Adrenal gland (tissue), 5 donors: Measurements from ENCODE around the gene LIMK2.

Experiments
- POLR2A ChIP-seq, 2 donors: fragments of 450-650 bp; IDR thresholded peaks; one replicate each; pipeline ENCODE4 v1.6.1; 2017; ENCODE audit warnings: antibody characterized with exemption in 2 of 2, mild to moderate bottlenecking in 2 of 2, moderate library complexity in 1 of 2
- TF ChIP-seq, protein P1 (sequence below), 6 experiments: fragments of 450-650 bp in 4 of 6; fragments of 200-600 bp in 2 of 6; sonication (generic) in 1 of 6; IDR thresholded peaks; 1 replicate in 5 of 6; 2 replicates in 1 of 6; pipeline versions ENCODE4 v1.5.1 to v1.8.0; 2016 to 2021; ENCODE audit warnings: antibody characterized with exemption in 6 of 6, mild to moderate bottlenecking in 2 of 6, moderate library complexity in 1 of 6
- donor health status: DM: no; HTN: no; CAD: no.

DNA sequence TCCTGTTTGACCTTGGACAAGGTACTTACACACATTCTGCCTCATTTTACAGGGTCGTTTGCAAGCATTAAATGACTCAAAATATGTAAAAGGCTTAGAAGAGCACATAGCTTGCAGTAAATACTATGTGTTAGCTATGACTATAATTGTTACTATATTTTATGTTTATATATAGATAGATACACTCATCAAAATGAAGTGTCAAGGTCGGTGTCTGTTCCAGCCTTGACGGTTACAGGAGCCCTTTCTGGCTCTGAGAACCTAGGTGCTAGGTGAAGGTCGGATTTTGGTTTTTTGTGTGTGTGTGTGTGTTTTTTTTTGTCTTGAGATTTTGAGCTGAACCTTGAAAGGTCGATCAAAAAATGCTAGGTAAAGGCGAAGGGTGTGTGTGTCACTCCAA is 24.5 kb upstream of the LIMK2 start:
- TF ChIP-seq, protein P1, sequence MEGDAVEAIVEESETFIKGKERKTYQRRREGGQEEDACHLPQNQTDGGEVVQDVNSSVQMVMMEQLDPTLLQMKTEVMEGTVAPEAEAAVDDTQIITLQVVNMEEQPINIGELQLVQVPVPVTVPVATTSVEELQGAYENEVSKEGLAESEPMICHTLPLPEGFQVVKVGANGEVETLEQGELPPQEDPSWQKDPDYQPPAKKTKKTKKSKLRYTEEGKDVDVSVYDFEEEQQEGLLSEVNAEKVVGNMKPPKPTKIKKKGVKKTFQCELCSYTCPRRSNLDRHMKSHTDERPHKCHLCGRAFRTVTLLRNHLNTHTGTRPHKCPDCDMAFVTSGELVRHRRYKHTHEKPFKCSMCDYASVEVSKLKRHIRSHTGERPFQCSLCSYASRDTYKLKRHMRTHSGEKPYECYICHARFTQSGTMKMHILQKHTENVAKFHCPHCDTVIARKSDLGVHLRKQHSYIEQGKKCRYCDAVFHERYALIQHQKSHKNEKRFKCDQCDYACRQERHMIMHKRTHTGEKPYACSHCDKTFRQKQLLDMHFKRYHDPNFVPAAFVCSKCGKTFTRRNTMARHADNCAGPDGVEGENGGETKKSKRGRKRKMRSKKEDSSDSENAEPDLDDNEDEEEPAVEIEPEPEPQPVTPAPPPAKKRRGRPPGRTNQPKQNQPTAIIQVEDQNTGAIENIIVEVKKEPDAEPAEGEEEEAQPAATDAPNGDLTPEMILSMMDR (IDR thresholded peaks at IDR 0.05), result no peak
- TF ChIP-seq POLR2A (IDR thresholded peaks at IDR 0.05), result no peak
